Inflammatory macrophage (primary cell): Measurements from ENCODE around the gene NFATC2.
A peak's percentile ranks its signal among the peaks of the same experiment; 100 is the strongest.
"Not testable (repeated sequence)": the region's sequence is repeated elsewhere in the genome, so short reads cannot be mapped to it uniquely, and the experiment has no call there.

Source experiments
- DNase-seq, 2 donors: peaks; one replicate each; pipeline ENCODE4 v3.0.0-alpha.2; 2020 to 2022
- total RNA-seq, 18 experiments: gene quantifications; one replicate each; lab custom pipeline; 2026; ENCODE audit warnings: mixed read lengths in 6 of 18, inconsistent platforms in 2 of 18; lab: John Stamatoyannopoulos, UW

NFATC2 gene
- 0.62 to 6.6 (median 1.4) reads per million in 18 experiments for total RNA-seq

GRCh38 chr20:51542571-51543421 lies at the start of gene NFATC2:
NFATC2 (minus strand) TSS chr20:51542719; CDS start chr20:51542499, 220 bp downstream.
- no peak for DNase-seq

DNA sequence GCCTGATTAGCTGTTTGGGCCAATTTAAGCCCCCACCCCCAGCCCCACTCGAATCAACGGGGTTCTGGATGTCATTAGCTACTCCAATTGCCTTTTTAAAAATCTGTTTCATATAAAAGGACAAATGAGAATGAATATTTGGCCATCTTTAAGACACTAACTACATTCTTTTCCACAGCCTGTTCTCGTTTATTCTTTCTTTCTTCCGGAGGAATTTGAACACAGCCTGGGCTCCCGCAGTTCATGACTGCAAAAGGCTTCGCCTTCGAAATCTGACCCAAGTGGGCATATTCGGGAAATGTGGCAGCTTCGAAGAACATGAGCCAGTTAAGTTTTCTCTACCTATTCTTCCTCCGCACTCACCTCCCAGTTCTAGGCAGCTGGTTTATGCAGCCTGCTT lies 49.4 kb upstream of the NFATC2 start:
- DNase-seq = no peak

DNA sequence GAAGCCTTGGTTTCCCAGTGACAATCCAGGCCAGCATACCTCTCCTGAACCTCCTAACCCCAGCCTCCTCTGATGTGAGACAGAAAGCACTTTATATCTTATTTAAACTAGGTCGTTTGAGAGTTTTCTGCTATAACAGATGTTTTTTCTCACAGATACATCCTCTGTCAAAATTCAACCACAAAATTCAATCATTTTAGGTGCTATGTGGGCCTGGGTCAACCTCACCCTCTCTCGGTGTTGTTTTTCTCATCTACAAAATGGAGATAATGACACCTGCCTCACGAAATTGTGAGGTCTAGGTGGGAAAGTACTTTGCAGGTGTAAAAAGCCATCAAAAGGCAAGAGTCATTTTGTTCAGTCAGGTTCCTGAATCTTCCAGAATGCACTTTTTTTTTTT lies 46.2 kb upstream of the NFATC2 start:
- no peak for DNase-seq

DNA sequence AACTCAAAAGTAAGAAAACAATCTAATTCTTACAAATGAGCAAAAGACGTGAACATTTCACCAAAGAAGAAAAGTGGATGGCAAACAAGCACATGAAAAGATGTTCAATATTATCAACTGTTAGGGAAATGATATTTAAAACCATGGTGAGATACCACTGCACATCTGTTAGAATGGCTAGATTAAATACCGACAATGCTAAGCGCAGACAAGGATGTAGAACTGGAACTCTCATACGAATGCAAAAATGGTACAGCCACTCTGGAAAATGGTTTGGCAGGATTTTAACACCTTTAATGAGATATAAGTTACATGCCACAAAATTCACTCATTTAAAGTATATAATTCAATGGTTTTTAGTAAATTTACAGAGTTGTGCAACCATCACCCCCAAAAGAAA lies 44.6 kb upstream of the NFATC2 start:
- DNase-seq = no peak

DNA sequence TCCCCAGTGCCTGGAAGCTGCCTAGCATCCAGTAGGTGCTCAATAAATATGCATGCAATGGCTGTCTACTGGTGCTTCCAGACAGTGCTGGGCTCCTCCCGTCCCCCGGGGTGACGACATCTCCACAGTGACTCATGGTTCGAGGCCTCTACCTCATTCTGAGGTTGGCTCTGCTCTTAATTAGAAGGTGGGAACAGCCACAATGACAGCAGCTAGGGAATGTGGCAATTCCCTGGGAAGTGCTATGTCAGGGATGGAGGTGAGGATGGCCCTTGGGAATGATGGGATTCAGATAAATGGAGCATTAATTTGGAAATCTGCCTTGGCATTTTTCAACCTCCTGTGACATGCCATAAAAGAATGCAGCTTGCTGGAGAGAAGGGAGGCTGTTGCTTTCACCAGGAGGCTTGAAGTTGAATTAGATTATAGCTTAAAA lies 43.5 kb upstream of the NFATC2 start:
- peak in 1 of 2 donors; percentile 6 for DNase-seq

- DNase-seq = no peak
Measured at GRCh38 chr20:51585148-51585547, 42.6 kb upstream of the NFATC2 start.

DNA sequence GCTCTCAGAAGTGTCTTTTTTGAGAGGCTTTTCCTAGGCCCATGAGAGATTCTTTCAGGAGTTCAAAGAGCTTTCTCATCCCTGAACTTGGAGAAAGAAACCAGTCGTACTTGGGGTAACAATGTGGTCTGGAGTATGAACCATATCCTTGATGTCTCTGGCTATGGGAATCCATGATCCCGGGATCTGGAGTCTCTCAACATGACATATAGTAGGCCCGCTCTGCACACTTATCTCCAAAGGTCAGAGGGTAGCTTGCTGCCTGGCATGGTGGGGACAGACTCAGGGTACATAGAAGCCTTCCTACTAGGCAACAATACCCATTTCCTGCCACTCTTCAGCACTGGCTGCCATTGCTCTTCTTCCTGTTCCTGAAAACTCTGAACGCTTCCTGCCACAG lies 42.2 kb upstream of the NFATC2 start:
- peak in 1 of 2 donors; percentile 20 for DNase-seq

GRCh38 chr20:51584116-51584515 lies 41.6 kb upstream of the NFATC2 start:
- DNase-seq = no peak

GRCh38 chr20:51583499-51583898 lies 41.0 kb upstream of the NFATC2 start:
- DNase-seq = no peak

GRCh38 chr20:51583073-51583472 lies 40.6 kb upstream of the NFATC2 start:
- DNase-seq = no peak

GRCh38 chr20:51581571-51581970 lies 39.1 kb upstream of the NFATC2 start:
- DNase-seq = no peak

- DNase-seq = no peak
Measured at GRCh38 chr20:51579137-51579536, 36.6 kb upstream of the NFATC2 start.

GRCh38 chr20:51578145-51578459 lies 35.6 kb upstream of the NFATC2 start:
- no peak for DNase-seq

DNA sequence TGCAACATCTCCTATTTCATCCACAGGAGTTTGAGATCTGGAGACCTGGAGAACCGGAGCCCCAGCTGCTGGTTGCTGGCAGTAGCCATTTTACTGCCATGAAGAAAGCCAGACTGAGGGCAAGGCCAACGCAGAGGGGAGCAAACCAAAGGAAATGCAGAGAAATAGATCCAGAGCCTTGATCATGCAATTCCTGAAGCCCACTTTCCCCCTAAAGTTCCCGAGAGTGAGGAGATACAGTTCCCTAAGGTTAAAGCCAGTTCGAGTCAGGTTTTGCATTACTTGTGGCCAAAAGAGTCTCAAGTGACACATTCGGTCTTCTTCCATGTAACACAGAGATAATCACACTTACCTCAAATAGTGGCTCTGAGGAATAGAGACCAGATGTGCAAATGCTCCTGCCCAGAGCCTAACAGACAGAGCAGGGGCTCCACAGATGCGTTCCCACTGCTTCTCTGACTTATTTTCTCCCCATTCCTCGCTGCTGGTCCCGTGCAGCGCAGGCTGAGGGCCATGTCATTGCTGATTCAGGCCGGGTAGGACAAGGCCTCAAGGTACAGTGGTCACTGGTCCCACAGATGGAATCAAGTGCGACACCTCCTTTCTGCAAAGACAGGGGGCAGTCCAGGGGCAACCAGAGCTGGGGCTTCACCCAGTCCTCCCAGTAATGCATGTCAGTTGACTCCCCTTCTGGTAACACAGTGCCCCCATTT lies 35.1 kb upstream of the NFATC2 start:
- no peak for DNase-seq

DNA sequence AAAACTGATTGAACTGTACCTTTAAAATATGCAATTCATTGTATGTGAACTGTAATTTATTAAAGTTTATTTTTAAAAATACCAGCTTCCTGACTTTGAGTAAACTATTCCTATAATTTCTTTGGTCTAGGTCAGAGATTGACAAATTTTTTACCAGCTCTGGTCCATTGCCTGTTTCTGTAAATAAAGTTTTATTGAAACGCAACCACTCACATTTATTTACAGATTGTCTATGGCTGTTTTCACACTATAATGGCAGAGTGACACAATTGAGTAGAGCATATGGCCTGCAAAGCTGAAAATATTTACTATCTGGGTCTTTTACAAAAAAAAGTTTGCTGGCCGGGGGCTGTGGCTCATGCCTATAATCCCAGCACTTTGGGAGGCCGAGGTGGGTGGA lies 33.0 kb upstream of the NFATC2 start:
- DNase-seq = no peak

GRCh38 chr20:51574248-51575033 lies 31.9 kb upstream of the NFATC2 start:
- no peak for DNase-seq

- DNase-seq = no peak
Measured at GRCh38 chr20:51573576-51574243, 31.2 kb upstream of the NFATC2 start.

DNA sequence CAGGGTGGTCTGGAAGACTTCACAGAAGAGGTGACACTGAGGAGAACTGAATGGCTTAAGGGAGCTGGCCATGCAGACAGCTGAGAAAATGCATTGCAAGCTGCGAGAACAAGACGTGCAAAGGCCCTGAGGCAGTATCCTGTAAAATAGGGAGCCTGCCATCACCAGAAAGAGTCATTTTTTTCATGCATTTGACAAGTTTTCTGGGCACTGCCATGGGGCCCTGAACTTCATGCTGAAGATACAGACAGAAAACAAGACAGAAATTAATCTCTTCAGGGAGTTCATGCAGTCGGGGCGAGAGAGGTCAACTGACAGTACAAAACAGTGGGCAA lies 28.9 kb upstream of the NFATC2 start:
- no peak for DNase-seq

DNA sequence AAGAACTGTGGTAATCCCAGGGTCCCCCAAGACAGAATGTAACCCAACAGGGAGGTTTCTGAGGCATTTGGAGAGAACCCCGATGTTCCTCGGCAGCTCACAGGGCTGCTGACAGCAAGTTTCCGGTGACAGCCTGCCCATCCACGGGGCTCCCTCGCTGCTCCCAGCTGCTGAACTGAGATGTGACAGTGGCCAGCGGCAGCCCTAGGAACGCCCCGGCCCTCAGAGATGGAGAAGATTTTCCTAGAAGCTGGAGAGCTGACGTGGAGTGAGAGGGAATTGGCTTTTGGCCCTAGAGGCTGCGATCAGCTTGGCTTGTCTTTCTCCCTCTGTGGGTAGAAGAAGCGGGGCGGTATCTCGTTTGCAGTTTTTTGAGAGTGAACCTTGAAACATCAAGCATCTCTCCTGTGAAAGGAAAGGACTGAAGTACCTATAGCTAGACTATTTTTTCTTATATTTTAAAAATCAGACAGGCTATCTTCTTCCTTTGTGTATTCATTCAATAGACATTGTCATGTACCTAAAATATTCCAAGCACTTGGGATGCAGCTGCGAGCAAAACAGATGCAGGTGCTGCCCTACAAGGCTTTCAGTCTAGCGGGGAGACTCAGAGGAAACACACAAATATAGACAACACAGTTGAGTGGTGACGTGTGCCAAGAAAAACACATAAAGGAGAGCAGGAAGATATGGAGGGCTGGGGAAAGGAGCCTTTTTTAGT lies 28.4 kb upstream of the NFATC2 start:
- DNase-seq = no peak

DNA sequence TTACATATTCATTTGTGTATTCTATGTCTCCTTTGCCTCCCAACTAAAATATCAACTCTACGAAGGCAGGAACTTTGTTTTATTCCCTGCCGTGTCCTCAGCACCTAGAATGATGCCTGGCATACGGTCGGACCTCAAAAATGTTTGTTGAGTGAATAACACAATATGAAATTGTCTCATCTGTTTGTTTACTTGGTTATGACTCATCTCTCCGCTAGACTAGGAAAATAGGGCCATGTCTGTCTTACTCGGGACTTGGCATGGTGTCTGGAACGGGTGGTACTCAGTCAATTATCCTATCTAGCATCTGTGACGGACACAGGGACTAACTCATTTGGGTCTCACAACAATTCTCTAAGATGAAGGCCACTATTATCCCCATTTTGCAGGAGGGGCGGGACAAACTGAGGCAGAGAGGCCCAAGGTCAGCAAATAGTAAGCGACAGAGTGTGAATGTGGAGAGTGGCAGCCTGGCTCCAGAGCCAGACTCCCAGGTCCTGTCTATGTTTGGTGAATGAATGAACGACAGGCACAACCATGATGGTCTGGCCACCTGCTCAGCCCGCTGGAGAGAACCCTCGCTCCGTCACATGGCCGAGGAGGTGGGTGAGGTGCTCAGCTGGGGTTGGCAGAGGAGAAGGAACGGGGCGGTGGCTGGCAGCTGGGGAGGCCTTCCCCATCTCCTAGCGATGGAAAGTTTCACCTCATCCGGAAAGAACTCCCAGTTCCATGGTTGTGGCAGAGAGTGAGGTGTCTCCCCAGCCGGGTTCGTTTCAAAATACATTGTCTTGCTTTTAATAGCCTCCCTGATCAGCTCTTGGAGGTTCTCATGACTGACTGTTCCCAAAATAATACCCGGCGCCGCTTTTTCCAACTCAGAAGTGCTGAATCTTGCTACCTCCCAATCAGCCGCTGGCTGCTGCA lies 27.6 kb upstream of the NFATC2 start:
- no peak for DNase-seq

- DNase-seq = not testable (repeated sequence)
Measured at GRCh38 chr20:51568533-51568932, 26.0 kb upstream of the NFATC2 start.
